Subcutaneous adipose tissue (tissue), 4 donors: ENCODE data around the gene KRT6C. TPM values are rescaled to one million over a fixed set of nuclear protein-coding genes. Genes with fewer than 3 reads are reported as not detected.

Source experiments
- CTCF ChIP-seq: fragments of 450-650 bp; IDR thresholded peaks from one replicate; pipeline ENCODE4 v1.5.1; 2016; ENCODE audit warnings: low read depth, mild to moderate bottlenecking, control low read depth, antibody characterized with exemption, moderate library complexity
- total RNA-seq, 4 donors: library from RNA; depleted of rRNA; stranded (reverse); fragments of >200 nt; gene quantifications; one replicate each; pipeline ENCODE4 v1.1.0, GENCODE V29; 2016

KRT6C gene
- total RNA-seq, 4 donors from 2014 or later = not detected

DNA sequence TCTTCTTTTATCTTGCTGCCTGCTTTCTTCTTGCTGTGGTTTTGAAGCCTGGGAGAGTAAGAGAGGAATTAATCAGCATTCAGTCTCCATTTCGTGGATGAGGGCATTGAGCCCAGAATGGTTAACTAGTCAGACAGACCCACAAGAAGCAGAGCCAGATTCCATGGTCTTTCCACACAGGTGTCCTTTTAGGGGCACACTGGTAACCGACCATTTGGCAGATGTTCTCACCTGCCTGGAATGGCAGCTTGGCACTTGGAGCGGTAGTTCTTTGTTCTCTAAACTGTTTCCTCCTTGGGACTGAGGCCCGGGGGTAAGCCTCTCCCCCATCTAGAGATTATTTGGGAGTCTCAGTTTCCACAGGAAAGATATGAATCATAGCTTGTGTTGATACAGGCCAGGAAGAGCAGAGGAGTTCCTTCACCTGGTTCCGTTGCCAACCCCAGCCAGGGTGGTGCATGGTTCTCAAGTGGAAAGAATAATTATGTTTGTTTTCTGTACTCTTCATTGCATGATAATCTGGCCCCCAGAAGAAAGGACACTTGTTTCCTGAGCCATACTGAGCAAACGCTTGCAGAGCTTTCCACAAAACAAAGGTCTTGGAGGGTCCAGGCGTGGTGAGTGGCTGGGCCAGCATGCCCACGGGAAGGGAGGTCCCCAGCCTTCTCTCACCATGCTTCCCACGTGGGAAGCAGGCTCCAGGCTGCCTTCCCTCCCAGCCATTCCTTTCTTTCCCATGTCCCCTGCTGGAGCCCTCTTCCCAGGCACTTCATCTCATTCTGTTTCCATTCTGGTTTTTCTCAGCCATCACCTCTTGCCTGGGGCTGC is 37.4 kb downstream of the KRT6C start:
- TF ChIP-seq CTCF = no peak

GRCh38 chr12:52435659-52435999 is 38.0 kb downstream of the KRT6C start:
- TF ChIP-seq CTCF = no peak

DNA sequence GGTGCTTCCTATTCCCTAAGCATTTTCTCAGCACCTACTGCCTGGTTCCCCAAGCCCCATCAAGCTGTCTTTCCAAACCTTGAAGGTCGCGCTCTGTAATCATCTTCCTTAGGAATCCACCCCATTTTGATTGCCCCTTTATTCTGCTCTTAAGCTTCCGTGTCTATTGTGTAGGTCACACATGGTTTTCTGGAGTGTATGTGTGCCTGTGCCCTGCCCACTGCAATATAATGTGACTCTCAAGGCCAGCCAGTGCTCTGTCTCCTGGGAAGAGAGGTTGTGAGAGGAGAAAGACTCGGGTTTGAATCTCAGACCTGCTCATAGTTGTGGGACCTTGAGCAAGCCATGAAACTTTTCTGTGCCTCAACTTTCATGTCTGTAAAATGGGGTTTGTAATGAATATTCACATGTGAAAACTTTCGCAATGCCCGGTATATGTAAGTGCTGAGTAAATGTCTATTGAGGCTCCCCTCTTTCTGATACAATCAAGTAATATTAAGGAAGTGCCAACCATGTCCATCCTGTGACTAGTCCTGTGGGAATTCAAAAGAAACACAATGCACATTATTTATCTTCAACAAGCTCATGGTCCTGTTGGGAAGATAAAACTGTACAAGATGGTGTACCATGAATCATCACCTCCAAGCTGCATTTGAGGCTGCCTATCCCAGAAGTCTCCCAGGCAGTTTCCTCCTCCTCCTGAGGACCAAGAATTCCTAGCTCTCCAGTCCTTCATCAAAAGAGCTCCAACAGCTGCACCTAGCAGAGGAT is 38.7 kb downstream of the KRT6C start:
- TF ChIP-seq CTCF = no peak

DNA sequence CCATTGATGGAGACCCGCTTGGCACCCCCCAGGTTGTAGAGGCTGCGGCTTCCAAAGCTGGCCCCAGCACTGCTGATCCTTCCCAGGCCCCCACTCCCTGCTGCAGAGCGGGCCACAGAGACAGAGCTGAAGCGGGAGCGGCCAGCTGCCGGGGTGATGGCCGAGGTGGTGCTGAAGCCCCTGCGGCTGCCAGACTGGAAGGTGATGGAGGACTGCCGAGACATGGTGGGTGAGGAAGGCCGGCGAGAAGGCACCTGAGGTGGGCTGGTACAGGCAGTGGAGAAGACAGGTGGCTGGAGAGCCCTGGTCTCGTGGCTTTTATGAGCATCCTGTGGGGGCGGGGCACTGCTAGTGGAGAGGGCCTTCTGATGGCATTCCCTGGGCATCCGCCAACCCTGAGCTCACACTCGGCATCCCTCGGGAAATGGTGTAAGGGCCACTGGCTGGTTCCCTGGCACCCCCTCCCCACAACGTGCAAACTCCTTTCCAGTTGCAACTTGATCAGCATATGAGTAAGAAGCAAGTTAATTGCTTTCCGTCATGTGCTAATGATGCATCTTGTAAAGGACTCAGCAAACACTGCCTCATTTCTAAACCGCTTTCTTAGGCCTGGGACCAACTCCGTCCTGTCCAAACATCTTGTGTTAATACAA is 39.4 kb downstream of the KRT6C start, which contains the start of gene KRT75:
KRT75 (minus strand) TSS at position 291 of the 653 bp plus-strand sequence; CDS start at position 224, 67 bp downstream.
- TF ChIP-seq CTCF = no peak

- TF ChIP-seq CTCF = no peak
Measured at GRCh38 chr12:52433501-52434080, 40.0 kb downstream of the KRT6C start.

DNA sequence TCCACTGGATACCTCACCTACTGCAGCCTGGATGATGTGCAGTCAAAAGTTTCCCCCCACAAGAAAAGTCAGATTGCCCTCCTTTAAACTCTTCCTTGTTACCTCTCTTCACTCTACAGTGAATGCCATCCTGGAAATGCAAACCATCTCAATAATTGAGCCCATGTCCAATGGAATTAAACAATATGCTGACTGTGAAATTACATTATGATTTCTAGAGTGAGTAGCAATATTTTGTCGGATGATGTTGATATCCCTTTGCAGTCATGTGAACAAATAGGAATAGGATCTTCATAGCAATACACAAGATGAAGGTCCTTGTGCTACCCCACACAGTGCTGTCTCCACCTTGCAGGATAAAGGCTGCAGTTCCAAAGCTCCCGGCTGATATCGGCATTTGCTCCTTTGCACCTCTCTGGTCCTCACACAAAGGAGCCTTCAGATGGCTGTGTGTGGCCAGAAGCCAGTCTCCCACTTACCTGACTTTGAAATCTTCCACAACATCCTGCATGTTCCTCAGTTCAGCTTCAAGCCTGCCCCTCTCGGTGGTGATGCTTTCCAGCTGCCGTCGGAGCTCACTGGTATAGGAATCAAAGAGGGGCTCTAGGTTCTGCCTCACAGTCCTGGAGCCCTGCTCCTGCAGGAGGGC is 40.9 kb downstream of the KRT6C start:
- TF ChIP-seq CTCF = no peak
